GM21367 (cell line): ENCODE results near the gene CDCA4.

ENCODE experiments used
- ATAC-seq: cut with Tn5 transposase; IDR thresholded peaks from one replicate; pipeline ENCODE4 v1.9.1; 2021; ENCODE audit not compliant: unreplicated experiment

CDCA4 gene

GRCh38 chr14:104977008-104977680 lies 43.7 kb downstream of the CDCA4 start:
- no peak for ATAC-seq

- no peak for ATAC-seq
Measured at GRCh38 chr14:104976198-104977007, 44.5 kb downstream of the CDCA4 start.

GRCh38 chr14:104975481-104976197 lies 45.2 kb downstream of the CDCA4 start:
- no peak for ATAC-seq

GRCh38 chr14:104974665-104975390 lies 46.1 kb downstream of the CDCA4 start:
- no peak for ATAC-seq

- no peak for ATAC-seq
Measured at GRCh38 chr14:104974146-104974541, 46.7 kb downstream of the CDCA4 start.

- ATAC-seq = no peak
Measured at GRCh38 chr14:104973385-104974145, 47.3 kb downstream of the CDCA4 start.

- no peak for ATAC-seq
Measured at GRCh38 chr14:104973135-104973384, 47.8 kb downstream of the CDCA4 start.

GRCh38 chr14:104972301-104973134 lies 48.4 kb downstream of the CDCA4 start:
- ATAC-seq = no peak

- no peak for ATAC-seq
Measured at GRCh38 chr14:104971447-104972240, 49.2 kb downstream of the CDCA4 start.

- ATAC-seq = no peak
Measured at GRCh38 chr14:104970231-104971068, 50.4 kb downstream of the CDCA4 start.

GRCh38 chr14:104969741-104970230 lies 51.1 kb downstream of the CDCA4 start:
- no peak for ATAC-seq

- no peak for ATAC-seq
Measured at GRCh38 chr14:104968541-104969401, 52.1 kb downstream of the CDCA4 start.

- ATAC-seq = no peak
Measured at GRCh38 chr14:104968153-104968527, 52.7 kb downstream of the CDCA4 start.

- ATAC-seq = no peak
Measured at GRCh38 chr14:104967386-104968152, 53.3 kb downstream of the CDCA4 start.

- ATAC-seq = no peak
Measured at GRCh38 chr14:104966981-104967385, 53.9 kb downstream of the CDCA4 start.

- no peak for ATAC-seq
Measured at GRCh38 chr14:104966261-104966865, 54.5 kb downstream of the CDCA4 start.
